ENCODE data around the gene ZFAND2B. TPM values are rescaled to one million over a fixed set of nuclear protein-coding genes. Genes with fewer than 3 reads are reported as not detected.

The ZFAND2B gene
- total RNA-seq, 1 experiment from 2014 or later, result 19.5 TPM

GRCh38 chr2:219218732-219219701 lies 12.4 kb downstream of the ZFAND2B start, which contains the start of gene ABCB6 (continued):
- TF ChIP-seq ESRRA (CRISPR knock-in tag; IDR thresholded peaks at IDR 0.05; ENCODE audit: borderline replicate concordance) (0 out of 2 replicates have a peak, but pooled peaks have one; percentile 20), NR1H2 (CRISPR knock-in tag; IDR thresholded peaks at IDR 0.05) (no peak), FOXJ3 (CRISPR knock-in tag; IDR thresholded peaks at IDR 0.05; ENCODE audit: borderline replicate concordance) (no peak), E2F5 (CRISPR knock-in tag; IDR thresholded peaks at IDR 0.05) (peak; percentile 91), NR2C2 (CRISPR knock-in tag; IDR thresholded peaks at IDR 0.05) (no peak), TP53 (CRISPR knock-in tag; IDR thresholded peaks at IDR 0.05) (peak; percentile 50), SP1 (CRISPR knock-in tag; conservative IDR thresholded peaks at IDR 0.05) (peak; percentile 75), AFF4 (CRISPR knock-in tag; IDR thresholded peaks at IDR 0.05; ENCODE audit: borderline replicate concordance) (0 out of 2 replicates have a peak, but pooled peaks have one; percentile 16), ZNF416 (CRISPR knock-in tag; IDR thresholded peaks at IDR 0.05) (0 out of 2 replicates have a peak, but pooled peaks have one; percentile 29), TEAD4 (CRISPR knock-in tag; IDR thresholded peaks at IDR 0.05) (peak; percentile 53; the same call in 1 of the 2 replicates), ZNF281 (CRISPR knock-in tag; IDR thresholded peaks at IDR 0.05) (peak; percentile 24; the same call in 1 of the 2 replicates), MAX (CRISPR knock-in tag; IDR thresholded peaks at IDR 0.05) (peak; percentile 99), HMGA2 (CRISPR knock-in tag; IDR thresholded peaks at IDR 0.05) (no peak)
- TF ChIP-seq, protein P1, sequence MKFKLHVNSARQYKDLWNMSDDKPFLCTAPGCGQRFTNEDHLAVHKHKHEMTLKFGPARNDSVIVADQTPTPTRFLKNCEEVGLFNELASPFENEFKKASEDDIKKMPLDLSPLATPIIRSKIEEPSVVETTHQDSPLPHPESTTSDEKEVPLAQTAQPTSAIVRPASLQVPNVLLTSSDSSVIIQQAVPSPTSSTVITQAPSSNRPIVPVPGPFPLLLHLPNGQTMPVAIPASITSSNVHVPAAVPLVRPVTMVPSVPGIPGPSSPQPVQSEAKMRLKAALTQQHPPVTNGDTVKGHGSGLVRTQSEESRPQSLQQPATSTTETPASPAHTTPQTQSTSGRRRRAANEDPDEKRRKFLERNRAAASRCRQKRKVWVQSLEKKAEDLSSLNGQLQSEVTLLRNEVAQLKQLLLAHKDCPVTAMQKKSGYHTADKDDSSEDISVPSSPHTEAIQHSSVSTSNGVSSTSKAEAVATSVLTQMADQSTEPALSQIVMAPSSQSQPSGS (CRISPR knock-in tag; IDR thresholded peaks at IDR 0.05; ENCODE audit: borderline replicate concordance, low read depth), result no peak
- TF ChIP-seq, protein P2, sequence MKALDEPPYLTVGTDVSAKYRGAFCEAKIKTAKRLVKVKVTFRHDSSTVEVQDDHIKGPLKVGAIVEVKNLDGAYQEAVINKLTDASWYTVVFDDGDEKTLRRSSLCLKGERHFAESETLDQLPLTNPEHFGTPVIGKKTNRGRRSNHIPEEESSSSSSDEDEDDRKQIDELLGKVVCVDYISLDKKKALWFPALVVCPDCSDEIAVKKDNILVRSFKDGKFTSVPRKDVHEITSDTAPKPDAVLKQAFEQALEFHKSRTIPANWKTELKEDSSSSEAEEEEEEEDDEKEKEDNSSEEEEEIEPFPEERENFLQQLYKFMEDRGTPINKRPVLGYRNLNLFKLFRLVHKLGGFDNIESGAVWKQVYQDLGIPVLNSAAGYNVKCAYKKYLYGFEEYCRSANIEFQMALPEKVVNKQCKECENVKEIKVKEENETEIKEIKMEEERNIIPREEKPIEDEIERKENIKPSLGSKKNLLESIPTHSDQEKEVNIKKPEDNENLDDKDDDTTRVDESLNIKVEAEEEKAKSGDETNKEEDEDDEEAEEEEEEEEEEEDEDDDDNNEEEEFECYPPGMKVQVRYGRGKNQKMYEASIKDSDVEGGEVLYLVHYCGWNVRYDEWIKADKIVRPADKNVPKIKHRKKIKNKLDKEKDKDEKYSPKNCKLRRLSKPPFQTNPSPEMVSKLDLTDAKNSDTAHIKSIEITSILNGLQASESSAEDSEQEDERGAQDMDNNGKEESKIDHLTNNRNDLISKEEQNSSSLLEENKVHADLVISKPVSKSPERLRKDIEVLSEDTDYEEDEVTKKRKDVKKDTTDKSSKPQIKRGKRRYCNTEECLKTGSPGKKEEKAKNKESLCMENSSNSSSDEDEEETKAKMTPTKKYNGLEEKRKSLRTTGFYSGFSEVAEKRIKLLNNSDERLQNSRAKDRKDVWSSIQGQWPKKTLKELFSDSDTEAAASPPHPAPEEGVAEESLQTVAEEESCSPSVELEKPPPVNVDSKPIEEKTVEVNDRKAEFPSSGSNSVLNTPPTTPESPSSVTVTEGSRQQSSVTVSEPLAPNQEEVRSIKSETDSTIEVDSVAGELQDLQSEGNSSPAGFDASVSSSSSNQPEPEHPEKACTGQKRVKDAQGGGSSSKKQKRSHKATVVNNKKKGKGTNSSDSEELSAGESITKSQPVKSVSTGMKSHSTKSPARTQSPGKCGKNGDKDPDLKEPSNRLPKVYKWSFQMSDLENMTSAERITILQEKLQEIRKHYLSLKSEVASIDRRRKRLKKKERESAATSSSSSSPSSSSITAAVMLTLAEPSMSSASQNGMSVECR (CRISPR knock-in tag; IDR thresholded peaks at IDR 0.05; ENCODE audit: borderline replicate concordance), result peak; percentile 54; the same call in 1 of the 2 replicates
- TF ChIP-seq, protein P3, sequence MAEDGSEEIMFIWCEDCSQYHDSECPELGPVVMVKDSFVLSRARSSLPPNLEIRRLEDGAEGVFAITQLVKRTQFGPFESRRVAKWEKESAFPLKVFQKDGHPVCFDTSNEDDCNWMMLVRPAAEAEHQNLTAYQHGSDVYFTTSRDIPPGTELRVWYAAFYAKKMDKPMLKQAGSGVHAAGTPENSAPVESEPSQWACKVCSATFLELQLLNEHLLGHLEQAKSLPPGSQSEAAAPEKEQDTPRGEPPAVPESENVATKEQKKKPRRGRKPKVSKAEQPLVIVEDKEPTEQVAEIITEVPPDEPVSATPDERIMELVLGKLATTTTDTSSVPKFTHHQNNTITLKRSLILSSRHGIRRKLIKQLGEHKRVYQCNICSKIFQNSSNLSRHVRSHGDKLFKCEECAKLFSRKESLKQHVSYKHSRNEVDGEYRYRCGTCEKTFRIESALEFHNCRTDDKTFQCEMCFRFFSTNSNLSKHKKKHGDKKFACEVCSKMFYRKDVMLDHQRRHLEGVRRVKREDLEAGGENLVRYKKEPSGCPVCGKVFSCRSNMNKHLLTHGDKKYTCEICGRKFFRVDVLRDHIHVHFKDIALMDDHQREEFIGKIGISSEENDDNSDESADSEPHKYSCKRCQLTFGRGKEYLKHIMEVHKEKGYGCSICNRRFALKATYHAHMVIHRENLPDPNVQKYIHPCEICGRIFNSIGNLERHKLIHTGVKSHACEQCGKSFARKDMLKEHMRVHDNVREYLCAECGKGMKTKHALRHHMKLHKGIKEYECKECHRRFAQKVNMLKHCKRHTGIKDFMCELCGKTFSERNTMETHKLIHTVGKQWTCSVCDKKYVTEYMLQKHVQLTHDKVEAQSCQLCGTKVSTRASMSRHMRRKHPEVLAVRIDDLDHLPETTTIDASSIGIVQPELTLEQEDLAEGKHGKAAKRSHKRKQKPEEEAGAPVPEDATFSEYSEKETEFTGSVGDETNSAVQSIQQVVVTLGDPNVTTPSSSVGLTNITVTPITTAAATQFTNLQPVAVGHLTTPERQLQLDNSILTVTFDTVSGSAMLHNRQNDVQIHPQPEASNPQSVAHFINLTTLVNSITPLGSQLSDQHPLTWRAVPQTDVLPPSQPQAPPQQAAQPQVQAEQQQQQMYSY (CRISPR knock-in tag; IDR thresholded peaks at IDR 0.05), result no peak
- TF ChIP-seq, protein P4, sequence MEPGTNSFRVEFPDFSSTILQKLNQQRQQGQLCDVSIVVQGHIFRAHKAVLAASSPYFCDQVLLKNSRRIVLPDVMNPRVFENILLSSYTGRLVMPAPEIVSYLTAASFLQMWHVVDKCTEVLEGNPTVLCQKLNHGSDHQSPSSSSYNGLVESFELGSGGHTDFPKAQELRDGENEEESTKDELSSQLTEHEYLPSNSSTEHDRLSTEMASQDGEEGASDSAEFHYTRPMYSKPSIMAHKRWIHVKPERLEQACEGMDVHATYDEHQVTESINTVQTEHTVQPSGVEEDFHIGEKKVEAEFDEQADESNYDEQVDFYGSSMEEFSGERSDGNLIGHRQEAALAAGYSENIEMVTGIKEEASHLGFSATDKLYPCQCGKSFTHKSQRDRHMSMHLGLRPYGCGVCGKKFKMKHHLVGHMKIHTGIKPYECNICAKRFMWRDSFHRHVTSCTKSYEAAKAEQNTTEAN (CRISPR knock-in tag; IDR thresholded peaks at IDR 0.05), result peak; percentile 92; the same call in 1 of the 2 replicates
